ENCODE measurements around the gene AOAH. TPM values are rescaled to one million over a fixed set of nuclear protein-coding genes. Genes with fewer than 3 reads are reported as not detected.

AOAH gene
- total and polyA plus RNA-seq, 9 of the 15 experiments (the other 6 are each of a cell fraction or from before 2014, with no cell fraction given), result not detected

DNA sequence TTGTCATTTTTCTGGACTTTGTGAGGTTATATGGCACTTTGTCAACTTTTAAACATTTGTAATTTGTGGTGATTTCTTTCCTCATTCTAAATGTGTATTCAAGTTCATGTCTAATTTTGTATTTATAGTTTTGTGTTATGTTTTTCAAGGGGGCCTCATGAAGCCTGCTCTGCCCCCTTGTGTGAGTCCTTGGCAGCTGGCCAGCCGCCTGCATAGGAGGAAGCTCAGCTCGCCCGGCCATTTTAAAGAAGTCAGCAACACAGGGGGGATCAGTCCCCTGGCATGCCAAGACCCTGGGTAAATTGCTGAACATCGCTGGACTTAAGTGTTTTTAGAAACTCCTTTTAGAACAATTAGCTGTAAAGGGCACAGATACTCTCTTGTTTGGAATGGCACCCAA lies 211.7 kb downstream of the AOAH start:
- no peak overlapping the region for H3K4me2 ChIP-seq (ENCODE audit: insufficient read depth, low read length)
- ATAC-seq, result 0 out of 3 replicates have a peak, but pooled peaks have one; percentile 43
- in situ Hi-C loops (cut with MboI) (no loop called here), intact Hi-C loops (cut with micrococcal nuclease) (no loop called here)
- H2AFZ ChIP-seq (ENCODE audit: low read depth, low read length), result no peak overlapping the region
- ChIA-PET CTCF (ENCODE audit: low intra/inter-chr PET ratio) (no interaction called here), POLR2A (no interaction called here)
- no peaks in the 10 kb centered on the region for H3K9me1 ChIP-seq (ENCODE audit: control insufficient read depth, insufficient read depth, low read length)
- peak in 3 of 4 experiments; percentile 14 to 34 (median 25) for DNase-seq (ENCODE audit: extremely low read depth in 1 of 4, low spot score in 3 of 4)
- H3K79me2 ChIP-seq (ENCODE audit: control insufficient read depth, insufficient read depth, low read length), result no peaks in the 10 kb centered on the region
- no peak overlapping the region for H3K4me3 ChIP-seq
- no peaks in the 10 kb centered on the region for H4K20me1 ChIP-seq (replicated peaks; ENCODE audit: control insufficient read depth, insufficient read depth, low read length)
- H3K4me1 ChIP-seq (replicated peaks in 1 of 2; ENCODE audit: control insufficient read depth in 2 of 2, insufficient read depth in 2 of 2, low read length in 2 of 2), result no peaks in the 10 kb centered on the region
- H3K9me3 ChIP-seq (replicated peaks; ENCODE audit: control insufficient read depth, insufficient read depth, low read depth, low read length), result no peaks in the 10 kb centered on the region
- 6% methylated on average over 4 of the region's 4 CpGs for WGBS (ENCODE audit: insufficient coverage, low coverage, missing lambda C conversion rate)
- TF ChIP-seq NFIC (IDR thresholded peaks at IDR 0.05) (peak; percentile 80), ZBED1 (IDR thresholded peaks at IDR 0.05) (no peak), ZSCAN29 (IDR thresholded peaks at IDR 0.05) (no peak)
- TF ChIP-seq, protein P1, sequence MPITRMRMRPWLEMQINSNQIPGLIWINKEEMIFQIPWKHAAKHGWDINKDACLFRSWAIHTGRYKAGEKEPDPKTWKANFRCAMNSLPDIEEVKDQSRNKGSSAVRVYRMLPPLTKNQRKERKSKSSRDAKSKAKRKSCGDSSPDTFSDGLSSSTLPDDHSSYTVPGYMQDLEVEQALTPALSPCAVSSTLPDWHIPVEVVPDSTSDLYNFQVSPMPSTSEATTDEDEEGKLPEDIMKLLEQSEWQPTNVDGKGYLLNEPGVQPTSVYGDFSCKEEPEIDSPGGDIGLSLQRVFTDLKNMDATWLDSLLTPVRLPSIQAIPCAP (CRISPR knock-in tag; IDR thresholded peaks at IDR 0.05; ENCODE audit: borderline replicate concordance), result no peak
- no peak overlapping the region for H3K9ac ChIP-seq (ENCODE audit: insufficient read depth in 1 of 2, low read depth in 2 of 2, low read length in 2 of 2)
- no peak for FAIRE-seq
- H3K27me3 ChIP-seq (ENCODE audit: control insufficient read depth in 2 of 2, insufficient read depth in 2 of 2, low read length in 2 of 2), result peaks cover 8 to 36% of the 10 kb centered on the region in 2 experiments; a peak in 4 of 5 replicates
- no peak overlapping the region for H3K27ac ChIP-seq (ENCODE audit: extremely low read depth, low read depth, low read length)
- H3K36me3 ChIP-seq (ENCODE audit: control insufficient read depth, insufficient read depth, low read length), result no peaks in the 10 kb centered on the region
- BruUV-seq (replicated peaks), result no TSS peak

DNA sequence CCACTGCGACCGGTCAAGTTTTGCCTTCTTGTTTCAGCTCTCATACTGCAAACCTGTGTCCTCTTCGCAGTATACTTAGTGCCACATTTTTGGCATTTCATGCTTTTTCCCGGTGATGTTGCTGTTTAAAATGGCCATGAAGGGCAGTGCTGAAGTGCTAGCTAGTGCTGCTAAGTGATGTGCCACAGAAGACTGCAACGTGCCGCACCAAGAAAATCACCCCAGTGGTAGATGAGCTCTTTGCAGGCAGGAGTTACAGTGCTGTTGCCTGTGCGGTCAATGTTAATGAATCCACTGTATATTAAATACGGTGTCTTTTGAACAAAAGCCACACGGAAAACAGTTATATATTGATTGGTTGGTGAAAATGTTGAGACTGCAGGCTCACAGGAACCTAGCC lies 214.3 kb downstream of the AOAH start:
- no TSS peak for BruUV-seq (replicated peaks)
- no peak overlapping the region for H3K27ac ChIP-seq (ENCODE audit: extremely low read depth, low read depth, low read length)
- WGBS (ENCODE audit: insufficient coverage, low coverage, missing lambda C conversion rate), result 10% methylated on average over 9 of the region's 9 CpGs
- H3K36me3 ChIP-seq (ENCODE audit: control insufficient read depth, insufficient read depth, low read length), result no peaks in the 10 kb centered on the region
- no peaks in the 10 kb centered on the region for H3K9me3 ChIP-seq (replicated peaks; ENCODE audit: control insufficient read depth, insufficient read depth, low read depth, low read length)
- FAIRE-seq (peak; percentile 66), DNase-seq (ENCODE audit: extremely low read depth in 1 of 4, low spot score in 3 of 4) (no peak), ATAC-seq (peak; percentile 54; the same call in 2 of the 3 replicates)
- intact Hi-C loops (cut with micrococcal nuclease) (no loop called here), in situ Hi-C loops (cut with MboI) (no loop called here)
- H3K4me1 ChIP-seq (replicated peaks in 1 of 2; ENCODE audit: control insufficient read depth in 2 of 2, insufficient read depth in 2 of 2, low read length in 2 of 2), result no peaks in the 10 kb centered on the region
- no peak overlapping the region for H3K4me3 ChIP-seq
- H3K4me2 ChIP-seq (ENCODE audit: insufficient read depth, low read length), result no peak overlapping the region
- TF ChIP-seq ZNF77 (CRISPR knock-in tag; IDR thresholded peaks at IDR 0.05) (no peak), ZNF668 (CRISPR knock-in tag; IDR thresholded peaks at IDR 0.05) (no peak), FOS (IDR thresholded peaks at IDR 0.05; ENCODE audit: extremely low read depth, insufficient read length) (no peak), CBX2 (IDR thresholded peaks at IDR 0.05; ENCODE audit: insufficient read depth, low read length, poor library complexity, severe bottlenecking) (no peak), ZNF75A (CRISPR knock-in tag; IDR thresholded peaks at IDR 0.05) (no peak)
- TF ChIP-seq, protein P2, sequence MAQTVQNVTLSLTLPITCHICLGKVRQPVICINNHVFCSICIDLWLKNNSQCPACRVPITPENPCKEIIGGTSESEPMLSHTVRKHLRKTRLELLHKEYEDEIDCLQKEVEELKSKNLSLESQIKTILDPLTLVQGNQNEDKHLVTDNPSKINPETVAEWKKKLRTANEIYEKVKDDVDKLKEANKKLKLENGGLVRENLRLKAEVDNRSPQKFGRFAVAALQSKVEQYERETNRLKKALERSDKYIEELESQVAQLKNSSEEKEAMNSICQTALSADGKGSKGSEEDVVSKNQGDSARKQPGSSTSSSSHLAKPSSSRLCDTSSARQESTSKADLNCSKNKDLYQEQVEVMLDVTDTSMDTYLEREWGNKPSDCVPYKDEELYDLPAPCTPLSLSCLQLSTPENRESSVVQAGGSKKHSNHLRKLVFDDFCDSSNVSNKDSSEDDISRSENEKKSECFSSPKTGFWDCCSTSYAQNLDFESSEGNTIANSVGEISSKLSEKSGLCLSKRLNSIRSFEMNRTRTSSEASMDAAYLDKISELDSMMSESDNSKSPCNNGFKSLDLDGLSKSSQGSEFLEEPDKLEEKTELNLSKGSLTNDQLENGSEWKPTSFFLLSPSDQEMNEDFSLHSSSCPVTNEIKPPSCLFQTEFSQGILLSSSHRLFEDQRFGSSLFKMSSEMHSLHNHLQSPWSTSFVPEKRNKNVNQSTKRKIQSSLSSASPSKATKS (CRISPR knock-in tag; IDR thresholded peaks at IDR 0.05), result no peak
- TF ChIP-seq, protein P3, sequence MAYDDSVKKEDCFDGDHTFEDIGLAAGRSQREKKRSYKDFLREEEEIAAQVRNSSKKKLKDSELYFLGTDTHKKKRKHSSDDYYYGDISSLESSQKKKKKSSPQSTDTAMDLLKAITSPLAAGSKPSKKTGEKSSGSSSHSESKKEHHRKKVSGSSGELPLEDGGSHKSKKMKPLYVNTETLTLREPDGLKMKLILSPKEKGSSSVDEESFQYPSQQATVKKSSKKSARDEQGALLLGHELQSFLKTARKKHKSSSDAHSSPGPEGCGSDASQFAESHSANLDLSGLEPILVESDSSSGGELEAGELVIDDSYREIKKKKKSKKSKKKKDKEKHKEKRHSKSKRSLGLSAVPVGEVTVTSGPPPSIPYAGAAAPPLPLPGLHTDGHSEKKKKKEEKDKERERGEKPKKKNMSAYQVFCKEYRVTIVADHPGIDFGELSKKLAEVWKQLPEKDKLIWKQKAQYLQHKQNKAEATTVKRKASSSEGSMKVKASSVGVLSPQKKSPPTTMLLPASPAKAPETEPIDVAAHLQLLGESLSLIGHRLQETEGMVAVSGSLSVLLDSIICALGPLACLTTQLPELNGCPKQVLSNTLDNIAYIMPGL (CRISPR knock-in tag; IDR thresholded peaks at IDR 0.05), result no peak
- no peaks in the 10 kb centered on the region for H3K79me2 ChIP-seq (ENCODE audit: control insufficient read depth, insufficient read depth, low read length)
- no peaks in the 10 kb centered on the region for H4K20me1 ChIP-seq (replicated peaks; ENCODE audit: control insufficient read depth, insufficient read depth, low read length)
- no peaks in the 10 kb centered on the region for H3K9me1 ChIP-seq (ENCODE audit: control insufficient read depth, insufficient read depth, low read length)
- H3K27me3 ChIP-seq (ENCODE audit: control insufficient read depth in 2 of 2, insufficient read depth in 2 of 2, low read length in 2 of 2), result peaks cover 10 to 32% of the 10 kb centered on the region in 2 experiments; a peak in 4 of 5 replicates
- H2AFZ ChIP-seq (ENCODE audit: low read depth, low read length), result no peak overlapping the region
- POLR2A ChIA-PET, result interaction anchor here (0.6 to 1.0 kb wide), 2 partner anchors 20 to 196 kb away, joined by 3 read pairs; no protein-coding TSS in a partner anchor
- no peak overlapping the region for H3K9ac ChIP-seq (ENCODE audit: insufficient read depth in 1 of 2, low read depth in 2 of 2, low read length in 2 of 2)
- CTCF ChIA-PET (ENCODE audit: low intra/inter-chr PET ratio), result no interaction called here
